GM23338 (cell line): Measurements from ENCODE around the gene GIGYF1. TPM values are rescaled to one million over a fixed set of nuclear protein-coding genes. Genes with fewer than 3 reads are reported as not detected.

Experiments
- ATAC-seq: fragments of 200-7000 bp; cut with Tn5 transposase; 3 replicates; pipeline ENCODE4 v1.9.1; 2020
- DNase-seq: peaks from one replicate; pipeline ENCODE4 v3.0.0-alpha.2; 2015; ENCODE audit warnings: low spot score
- H2AFZ ChIP-seq: fragments of 200-600 bp; sonication (generic); 2 replicates; pipeline ENCODE4 v1.8.0; 2016; ENCODE audit warnings: antibody characterized with exemption, mild to moderate bottlenecking, moderate library complexity
- H3F3A ChIP-seq: fragments of 200-600 bp; sonication (generic); replicated peaks from 2 replicates; pipeline ENCODE4 v1.8.0; 2017; ENCODE audit warnings: antibody characterized with exemption, mixed run types, low read depth
- H3K27ac ChIP-seq: fragments of 200-600 bp; sonication (generic); 2 replicates; pipeline ENCODE4 v1.6.1; 2016; ENCODE audit warnings: low read depth
- H3K27me3 ChIP-seq: fragments of 200-600 bp; sonication (generic); 2 replicates; pipeline ENCODE4 v1.8.0; 2016; ENCODE audit warnings: mild to moderate bottlenecking, mixed run types, moderate library complexity; ENCODE audit not compliant: insufficient read depth
- H3K36me3 ChIP-seq: fragments of 200-600 bp; sonication (generic); 2 replicates; pipeline ENCODE4 v1.8.0; 2016; ENCODE audit warnings: mild to moderate bottlenecking; ENCODE audit not compliant: insufficient read depth
- H3K4me1 ChIP-seq: fragments of 200-600 bp; sonication (generic); 2 replicates; pipeline ENCODE4 v1.8.0; 2016; ENCODE audit warnings: mild to moderate bottlenecking, moderate library complexity; ENCODE audit not compliant: insufficient read depth
- H3K4me2 ChIP-seq: fragments of 200-600 bp; sonication (generic); 2 replicates; pipeline ENCODE4 v1.7.1; 2017; ENCODE audit warnings: mixed run types
- H3K4me3 ChIP-seq: fragments of 200-600 bp; sonication (generic); 2 replicates; pipeline ENCODE4 v1.6.1; 2016; ENCODE audit warnings: mixed run types
- H3K79me2 ChIP-seq: fragments of 200-600 bp; sonication (generic); replicated peaks from 2 replicates; pipeline ENCODE4 v1.8.0; 2017; ENCODE audit warnings: mild to moderate bottlenecking; ENCODE audit not compliant: insufficient read depth
- H3K9me2 ChIP-seq: fragments of 200-600 bp; sonication (generic); 2 replicates; pipeline ENCODE4 v1.8.0; 2017; ENCODE audit not compliant: insufficient read depth
- H4K20me1 ChIP-seq: fragments of 200-600 bp; sonication (generic); replicated peaks from 2 replicates; pipeline ENCODE4 v1.8.0; 2017; ENCODE audit warnings: mild to moderate bottlenecking; ENCODE audit not compliant: insufficient read depth
- H3K27ac Mint-ChIP-seq: 2 replicates; pipeline ENCODE4 v1.8.0; 2020; ENCODE audit warnings: inconsistent platforms, mild to moderate bottlenecking, moderate library complexity, mixed read lengths
- H3K27me3 Mint-ChIP-seq: 3 replicates; pipeline ENCODE4 v1.8.0; 2022; ENCODE audit warnings: low read depth, mild to moderate bottlenecking, moderate library complexity, mixed read lengths, inconsistent platforms; ENCODE audit not compliant: insufficient read depth, poor library complexity
- H3K36me3 Mint-ChIP-seq: 3 replicates; pipeline ENCODE4 v1.8.0; 2021; ENCODE audit warnings: low read depth, mild to moderate bottlenecking, inconsistent platforms, moderate library complexity, mixed read lengths
- H3K4me1 Mint-ChIP-seq: 3 replicates; pipeline ENCODE4 v1.8.0; 2020; ENCODE audit warnings: mild to moderate bottlenecking, inconsistent platforms, mixed read lengths
- H3K4me3 Mint-ChIP-seq: 3 replicates; pipeline ENCODE4 v1.8.0; 2021; ENCODE audit warnings: moderate library complexity, mild to moderate bottlenecking, inconsistent platforms, mixed read lengths
- H3K9me3 Mint-ChIP-seq: 3 replicates; pipeline ENCODE4 v1.8.0; 2020; ENCODE audit warnings: moderate library complexity, mild to moderate bottlenecking, inconsistent platforms, mixed read lengths
- CREB1 ChIP-seq: fragments of 250-450 bp; sonication (Bioruptor Pico); IDR thresholded peaks from 2 replicates; pipeline ENCODE4 v1.5.0; 2020; ENCODE audit warnings: low read depth, mild to moderate bottlenecking, moderate library complexity
- CTCF ChIP-seq, 2 experiments: fragments of 200-600 bp in 1 of 2; sonication (generic) in 1 of 2; conservative IDR thresholded peaks; 2 replicates each; pipeline versions ENCODE4 v1.5.1 to v1.6.1; 2016 to 2017; ENCODE audit warnings: antibody characterized with exemption in 2 of 2, low read depth in 2 of 2, mild to moderate bottlenecking in 2 of 2, moderate library complexity in 1 of 2
- ETS1 ChIP-seq: IDR thresholded peaks from 2 replicates; pipeline ENCODE4 v1.6.1; 2016; ENCODE audit warnings: antibody characterized with exemption
- JUNB ChIP-seq: IDR thresholded peaks from one replicate; pipeline ENCODE4 v1.6.1; 2016; ENCODE audit warnings: antibody characterized with exemption; ENCODE audit not compliant: unreplicated experiment
- NANOG ChIP-seq: IDR thresholded peaks from 2 replicates; pipeline ENCODE4 v1.6.1; 2016; ENCODE audit warnings: antibody characterized with exemption, borderline replicate concordance
- REST ChIP-seq: IDR thresholded peaks from one replicate; pipeline ENCODE4 v1.6.1; 2018; ENCODE audit warnings: antibody characterized with exemption; ENCODE audit not compliant: unreplicated experiment
- STAT1 ChIP-seq: IDR thresholded peaks from one replicate; pipeline ENCODE4 v1.6.1; 2016; ENCODE audit warnings: antibody characterized with exemption; ENCODE audit not compliant: unreplicated experiment
- ZNF114 ChIP-seq: fragments of 250-450 bp; sonication (Bioruptor Pico); IDR thresholded peaks from 2 replicates; pipeline ENCODE4 v1.5.0; 2020; ENCODE audit warnings: mild to moderate bottlenecking, moderate library complexity
- ZNF462 ChIP-seq: fragments of 250-450 bp; sonication (Bioruptor Pico); IDR thresholded peaks from 2 replicates; pipeline ENCODE4 v1.5.0; 2020; ENCODE audit warnings: mild to moderate bottlenecking, moderate library complexity
- polyA plus RNA-seq: library from polyadenylated mRNA; unstranded; fragments of >200 nt; fragmentation: Nextera tagmentation; extraction: Ambion mirVana; gene quantifications from 2 replicates; pipeline ENCODE4 v1.2.1, GENCODE V29; 2016
- total RNA-seq: library from RNA; depleted of rRNA; stranded (reverse); fragments of >200 nt; shearing (Covaris generic); gene quantifications from 2 replicates; pipeline ENCODE4 v1.2.3, GENCODE V29; 2014

Gene GIGYF1
- total and polyA plus RNA-seq, 2 experiments from 2014 or later: 40.4 to 69.8 TPM

GRCh38 chr7:100668069-100668449 is 26.0 kb downstream of the GIGYF1 start:
- H3K27me3 ChIP-seq: peaks cover 16% of the 10 kb centered on the region
- H3K79me2 ChIP-seq: no peaks in the 10 kb centered on the region
- no peaks in the 10 kb centered on the region for H3K4me1 ChIP-seq
- no peak for TF ChIP-seq ZNF462 (CRISPR knock-in tag)
- no peak for TF ChIP-seq ETS1
- TF ChIP-seq JUNB: no peak
- TF ChIP-seq STAT1: no peak
- TF ChIP-seq CTCF (conservative IDR thresholded peaks at IDR 0.05; ENCODE audit: low read depth in 2 of 2): no peak
- no peak for TF ChIP-seq ZNF114 (CRISPR knock-in tag)
- no peak for TF ChIP-seq CREB1 (CRISPR knock-in tag)
- TF ChIP-seq REST: no peak
- no peak for TF ChIP-seq NANOG
- Mint-ChIP-seq H3K27ac (no peak overlapping the region), H3K27me3 (peaks cover 22% of the 10 kb centered on the region), H3K4me1 (peaks cover 2% of the 10 kb centered on the region; the same call in 2 of the 3 replicates), H3K36me3 (no peaks in the 10 kb centered on the region), H3K4me3 (no peak overlapping the region), H3K9me3 (no peaks in the 10 kb centered on the region; the same call in 2 of the 3 replicates)
- H4K20me1 ChIP-seq: no peaks in the 10 kb centered on the region
- no peaks in the 10 kb centered on the region for H3K36me3 ChIP-seq
- H3K27ac ChIP-seq: no peak overlapping the region
- ATAC-seq (no peak), DNase-seq (no peak)
- H3K4me2 ChIP-seq: no peak overlapping the region
- no peak overlapping the region for H3K4me3 ChIP-seq
- no peaks in the 10 kb centered on the region for H3F3A ChIP-seq
- H3K9me2 ChIP-seq: no peaks in the 10 kb centered on the region
- H2AFZ ChIP-seq: no peak overlapping the region
